PC-9 (cell line): ENCODE data around the gene ST7. TPM values are rescaled to one million over a fixed set of nuclear protein-coding genes. Genes with fewer than 3 reads are reported as not detected.

Source experiments
- BruUV-seq: library from RNA; stranded (reverse); fragments of 400-500 nt; replicated peaks from 2 replicates; lab custom pipeline; 2021; lab: Mats Ljungman, UMichigan
- CTCF ChIA-PET: fragments of 300-600 bp; sonication (Branson Sonifier 250); formaldehyde crosslinking; loops from one replicate; lab custom pipeline; 2022; ENCODE audit warnings: antibody characterized with exemption; lab: Charles Lee
- POLR2A ChIA-PET: fragments of 300-600 bp; sonication (Branson Sonifier 250); formaldehyde crosslinking; loops from one replicate; lab custom pipeline; 2022; ENCODE audit warnings: antibody characterized with exemption; ENCODE audit not compliant: unreplicated experiment; lab: Charles Lee
- DNase-seq, 2 experiments: peaks; one replicate each; pipeline versions ENCODE4 v3.0.0 to v3.0.0-alpha.2; 2015 to 2022; ENCODE audit warnings: mixed read lengths in 1 of 2
- H2AFZ ChIP-seq: fragments of 200-600 bp; sonication (generic); 2 replicates; pipeline ENCODE4 v1.8.1; 2017; ENCODE audit warnings: antibody characterized with exemption
- H3F3A ChIP-seq: fragments of 200-600 bp; sonication (generic); 2 replicates; pipeline ENCODE4 v1.8.1; 2017; ENCODE audit warnings: antibody characterized with exemption, mild to moderate bottlenecking, low read depth; ENCODE audit not compliant: insufficient read depth
- H3K27ac ChIP-seq: fragments of 200-600 bp; sonication (generic); 2 replicates; pipeline ENCODE4 v1.6.1; 2016; ENCODE audit warnings: mixed run types
- H3K27me3 ChIP-seq: fragments of 200-600 bp; sonication (generic); 2 replicates; pipeline ENCODE4 v1.6.1; 2016; ENCODE audit warnings: low read depth, mixed run types; ENCODE audit not compliant: insufficient read depth
- H3K36me3 ChIP-seq: fragments of 200-600 bp; sonication (generic); 2 replicates; pipeline ENCODE4 v1.6.1; 2016; ENCODE audit warnings: low read depth, mixed run types
- H3K4me1 ChIP-seq: fragments of 200-600 bp; sonication (generic); replicated peaks from 2 replicates; pipeline ENCODE4 v1.6.1; 2016; ENCODE audit warnings: mixed run types; ENCODE audit not compliant: insufficient read depth
- H3K4me2 ChIP-seq: fragments of 200-600 bp; sonication (generic); 2 replicates; pipeline ENCODE4 v1.6.1; 2017; ENCODE audit warnings: mixed run types
- H3K4me3 ChIP-seq: fragments of 200-600 bp; sonication (generic); 2 replicates; pipeline ENCODE4 v1.6.1; 2016; ENCODE audit warnings: mixed run types
- H3K79me2 ChIP-seq: fragments of 200-600 bp; sonication (generic); 2 replicates; pipeline ENCODE4 v1.6.1; 2017; ENCODE audit warnings: low read depth, mixed run types
- H3K9me2 ChIP-seq: fragments of 200-600 bp; sonication (generic); 2 replicates; pipeline ENCODE4 v1.8.1; 2017; ENCODE audit warnings: mild to moderate bottlenecking; ENCODE audit not compliant: insufficient read depth
- H3K9me3 ChIP-seq: fragments of 200-600 bp; sonication (generic); 2 replicates; pipeline ENCODE4 v1.8.1; 2016; ENCODE audit warnings: low read depth; ENCODE audit not compliant: insufficient read depth
- H4K20me1 ChIP-seq: fragments of 200-600 bp; sonication (generic); 2 replicates; pipeline ENCODE4 v1.8.1; 2017; ENCODE audit not compliant: insufficient read depth
- CTCF ChIP-seq: fragments of 200-600 bp; sonication (generic); conservative IDR thresholded peaks from 2 replicates; pipeline ENCODE4 v1.6.1; 2017; ENCODE audit warnings: mixed run types, antibody characterized with exemption, mild to moderate bottlenecking, moderate library complexity
- EZH2 ChIP-seq: fragments of 200-600 bp; sonication (generic); IDR thresholded peaks from 2 replicates; pipeline ENCODE4 v1.8.0; 2017; ENCODE audit warnings: antibody characterized with exemption, low read depth
- intact Hi-C: fragments of 100-400 bp; cut with micrococcal nuclease; formaldehyde crosslinking; loops from one replicate; pipeline ENCODE4 v1.10.0; 2022; ENCODE audit not compliant: unreplicated experiment
- total RNA-seq: library from RNA; stranded (reverse); gene quantifications from 2 replicates; pipeline ENCODE4 v1.2.3, GENCODE V29; 2021

Gene ST7
- total RNA-seq, 1 experiment from 2014 or later = 25.8 TPM

GRCh38 chr7:117143580-117143979, 190.3 kb downstream of the ST7 start:
- intact Hi-C loops = no loop called here
- TF ChIP-seq EZH2 (no peak), CTCF (no peak)
- H3K4me1 ChIP-seq = 0 out of 2 replicates have a peak, but pooled peaks cover 5% of the 10 kb centered on the region
- H3K9me3 ChIP-seq = no peaks in the 10 kb centered on the region
- DNase-seq = no peak
- no peak overlapping the region for H3K27ac ChIP-seq
- H3K9me2 ChIP-seq = no peaks in the 10 kb centered on the region
- H4K20me1 ChIP-seq = no peaks in the 10 kb centered on the region
- H3K36me3 ChIP-seq = no peaks in the 10 kb centered on the region
- BruUV-seq = no TSS peak
- no peak overlapping the region for H3K4me3 ChIP-seq
- H2AFZ ChIP-seq = no peak overlapping the region
- no peaks in the 10 kb centered on the region for H3K27me3 ChIP-seq
- H3K4me2 ChIP-seq = no peak overlapping the region
- no peaks in the 10 kb centered on the region for H3K79me2 ChIP-seq
- POLR2A ChIA-PET = no interaction called here
- H3F3A ChIP-seq = no peaks in the 10 kb centered on the region
- CTCF ChIA-PET = no interaction called here

- no peaks in the 10 kb centered on the region for H3K27me3 ChIP-seq
- no peaks in the 10 kb centered on the region for H3F3A ChIP-seq
- intact Hi-C loops = no loop called here
- CTCF ChIA-PET = no interaction called here
- H3K9me3 ChIP-seq = no peaks in the 10 kb centered on the region
- H3K9me2 ChIP-seq = no peaks in the 10 kb centered on the region
- no TSS peak for BruUV-seq
- TF ChIP-seq EZH2 (no peak), CTCF (no peak)
- no peaks in the 10 kb centered on the region for H4K20me1 ChIP-seq
- no peaks in the 10 kb centered on the region for H3K79me2 ChIP-seq
- no peak overlapping the region for H2AFZ ChIP-seq
- POLR2A ChIA-PET = no interaction called here
- no peaks in the 10 kb centered on the region for H3K36me3 ChIP-seq
- no peak for DNase-seq
- H3K4me2 ChIP-seq = no peak overlapping the region
- 0 out of 2 replicates have a peak, but pooled peaks cover 5% of the 10 kb centered on the region for H3K4me1 ChIP-seq
- H3K27ac ChIP-seq = no peak overlapping the region
- H3K4me3 ChIP-seq = no peak overlapping the region
Observed at GRCh38 chr7:117145333-117145732, 192.0 kb downstream of the ST7 start.

GRCh38 chr7:117146059-117146458, 192.8 kb downstream of the ST7 start:
- ChIA-PET CTCF (no interaction called here), POLR2A (no interaction called here)
- H3K27me3 ChIP-seq = no peaks in the 10 kb centered on the region
- H4K20me1 ChIP-seq = no peaks in the 10 kb centered on the region
- H3K9me3 ChIP-seq = no peaks in the 10 kb centered on the region
- no peaks in the 10 kb centered on the region for H3K36me3 ChIP-seq
- intact Hi-C loops = no loop called here
- DNase-seq = no peak
- TF ChIP-seq EZH2 (no peak), CTCF (no peak)
- H3F3A ChIP-seq = no peaks in the 10 kb centered on the region
- no TSS peak for BruUV-seq
- H2AFZ ChIP-seq = no peak overlapping the region
- H3K79me2 ChIP-seq = no peaks in the 10 kb centered on the region
- no peak overlapping the region for H3K4me2 ChIP-seq
- no peaks in the 10 kb centered on the region for H3K9me2 ChIP-seq
- no peak overlapping the region for H3K27ac ChIP-seq
- no peak overlapping the region for H3K4me3 ChIP-seq
- 0 out of 2 replicates have a peak, but pooled peaks cover 5% of the 10 kb centered on the region for H3K4me1 ChIP-seq
